GM18517 (cell line): Measurements from ENCODE around the gene FGF4.

ENCODE experiments used
- ATAC-seq: cut with Tn5 transposase; IDR thresholded peaks from one replicate; pipeline ENCODE4 v1.9.1; 2021; ENCODE audit warnings: mild to moderate bottlenecking, moderate library complexity; ENCODE audit not compliant: unreplicated experiment

The FGF4 gene

GRCh38 chr11:69775163-69775755 lies at the start of gene FGF4:
Gene FGF4 (minus strand): TSS chr11:69775341. CDS start chr11:69775084, 257 bp downstream.
- no peak for ATAC-seq

- ATAC-seq, result no peak
These were observed 48.6 kb upstream of the FGF4 start for GRCh38 chr11:69823641-69824265.

GRCh38 chr11:69822676-69823494 lies 47.7 kb upstream of the FGF4 start:
- ATAC-seq, result no peak

- ATAC-seq, result no peak
These were observed 46.4 kb upstream of the FGF4 start for GRCh38 chr11:69821511-69822040.

- no peak for ATAC-seq
These were observed 45.3 kb upstream of the FGF4 start for GRCh38 chr11:69820441-69820840.

- no peak for ATAC-seq
These were observed 44.5 kb upstream of the FGF4 start for GRCh38 chr11:69819541-69820070.

GRCh38 chr11:69818603-69819441 lies 43.7 kb upstream of the FGF4 start, which contains the start of gene FGF3:
Gene FGF3 (minus strand): TSS chr11:69819416. CDS start chr11:69818933, 483 bp downstream.
- no peak for ATAC-seq

- no peak for ATAC-seq
These were observed 43.1 kb upstream of the FGF4 start for GRCh38 chr11:69818231-69818602.

- ATAC-seq, result no peak
These were observed 42.4 kb upstream of the FGF4 start for GRCh38 chr11:69817265-69818230.

GRCh38 chr11:69816671-69817070 lies 41.5 kb upstream of the FGF4 start:
- ATAC-seq, result no peak

GRCh38 chr11:69815973-69816372 lies 40.8 kb upstream of the FGF4 start:
- no peak for ATAC-seq

GRCh38 chr11:69814902-69815301 lies 39.8 kb upstream of the FGF4 start:
- ATAC-seq, result no peak

- no peak for ATAC-seq
These were observed 39.3 kb upstream of the FGF4 start for GRCh38 chr11:69814411-69814810.

GRCh38 chr11:69813839-69814238 lies 38.7 kb upstream of the FGF4 start:
- ATAC-seq, result no peak

GRCh38 chr11:69812946-69813345 lies 37.8 kb upstream of the FGF4 start:
- no peak for ATAC-seq

GRCh38 chr11:69812256-69812655 lies 37.1 kb upstream of the FGF4 start:
- no peak for ATAC-seq

GRCh38 chr11:69811431-69811830 lies 36.3 kb upstream of the FGF4 start:
- ATAC-seq, result no peak

GRCh38 chr11:69810289-69811118 lies 35.4 kb upstream of the FGF4 start:
- ATAC-seq, result no peak
